Left lung (tissue), 10 donors: Measurements from ENCODE around the gene SENP5. TPM values are rescaled to one million over a fixed set of nuclear protein-coding genes. Genes with fewer than 3 reads are reported as not detected.
"Not testable (repeated sequence)": the region's sequence is repeated elsewhere in the genome, so short reads cannot be mapped to it uniquely, and the experiment has no call there.

Experiments used
- ATAC-seq: fragments of 200-7000 bp; cut with Tn5 transposase; one replicate; pipeline ENCODE4 v1.9.1; 2020; ENCODE audit warnings: moderate library complexity
- DNase-seq, 4 donors: peaks; one replicate each; pipeline ENCODE4 v3.0.0-alpha.2; 2013 to 2020
- H3K27ac ChIP-seq, 2 donors: fragments of 200-600 bp; sonication (generic) in 1 of 2; one replicate each; pipeline versions ENCODE4 v1.5.0 to v1.8.0; 2020 to 2021
- H3K27me3 ChIP-seq, 2 donors: fragments of 200-600 bp; sonication (generic) in 1 of 2; one replicate each; pipeline versions ENCODE4 v1.5.0 to v1.8.0; 2020 to 2021
- H3K36me3 ChIP-seq, 2 donors: fragments of 200-600 bp; sonication (generic) in 1 of 2; one replicate each; pipeline versions ENCODE4 v1.5.0 to v1.8.0; 2020 to 2021
- H3K4me1 ChIP-seq, 2 donors: fragments of 200-600 bp; one replicate each; pipeline ENCODE4 v1.8.0; 2021
- H3K4me3 ChIP-seq, 2 donors: fragments of 200-600 bp; sonication (generic) in 1 of 2; one replicate each; pipeline versions ENCODE4 v1.5.0 to v1.8.0; 2020 to 2021; ENCODE audit warnings: mild to moderate bottlenecking in 1 of 2
- H3K9me3 ChIP-seq, 2 donors: fragments of 200-600 bp; sonication (generic) in 1 of 2; one replicate each; pipeline versions ENCODE4 v1.5.0 to v1.8.0; 2020 to 2021
- intact Hi-C, 2 donors: fragments of 100-400 bp; cut with DNase I; formaldehyde crosslinking; loops; one replicate each; pipeline versions ENCODE4 v1.11.2 to v1.14.2; 2022
- polyA plus RNA-seq, 6 donors: library from polyadenylated mRNA; unstranded; fragments of 120-200 nt; gene quantifications; one replicate each; pipeline ENCODE4 v1.2.1, GENCODE V29; 2013; ENCODE audit not compliant: insufficient read length in 6 of 6
- total RNA-seq, 2 donors: library from RNA; stranded (reverse); fragmentation: NEBNext Ultra II Directional; extraction: Animal tissue kit (Norgen Biotek cat#: 25700); gene quantifications; one replicate each; pipeline ENCODE4 v1.2.1, GENCODE V29; 2021
- TF ChIP-seq, protein P1 (sequence below), 2 donors: fragments of 200-600 bp; sonication (generic) in 1 of 2; IDR thresholded peaks; one replicate each; pipeline versions ENCODE4 v1.5.0 to v1.8.0; 2021; ENCODE audit warnings: antibody characterized with exemption in 2 of 2
- donor health status: DM: no; HTN: yes; CAD: no.
- donor health status: DM: no; HTN: no; CAD: no.

SENP5 gene
- total and polyA plus RNA-seq, 8 donors = 25.2 to 43.8 (median 30.0) TPM

- TF ChIP-seq, protein P1, sequence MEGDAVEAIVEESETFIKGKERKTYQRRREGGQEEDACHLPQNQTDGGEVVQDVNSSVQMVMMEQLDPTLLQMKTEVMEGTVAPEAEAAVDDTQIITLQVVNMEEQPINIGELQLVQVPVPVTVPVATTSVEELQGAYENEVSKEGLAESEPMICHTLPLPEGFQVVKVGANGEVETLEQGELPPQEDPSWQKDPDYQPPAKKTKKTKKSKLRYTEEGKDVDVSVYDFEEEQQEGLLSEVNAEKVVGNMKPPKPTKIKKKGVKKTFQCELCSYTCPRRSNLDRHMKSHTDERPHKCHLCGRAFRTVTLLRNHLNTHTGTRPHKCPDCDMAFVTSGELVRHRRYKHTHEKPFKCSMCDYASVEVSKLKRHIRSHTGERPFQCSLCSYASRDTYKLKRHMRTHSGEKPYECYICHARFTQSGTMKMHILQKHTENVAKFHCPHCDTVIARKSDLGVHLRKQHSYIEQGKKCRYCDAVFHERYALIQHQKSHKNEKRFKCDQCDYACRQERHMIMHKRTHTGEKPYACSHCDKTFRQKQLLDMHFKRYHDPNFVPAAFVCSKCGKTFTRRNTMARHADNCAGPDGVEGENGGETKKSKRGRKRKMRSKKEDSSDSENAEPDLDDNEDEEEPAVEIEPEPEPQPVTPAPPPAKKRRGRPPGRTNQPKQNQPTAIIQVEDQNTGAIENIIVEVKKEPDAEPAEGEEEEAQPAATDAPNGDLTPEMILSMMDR (IDR thresholded peaks at IDR 0.05) = no peak
- Histone ChIP-seq H3K27me3 (no peaks in the 10 kb centered on the region), H3K9me3 (no peaks in the 10 kb centered on the region), H3K36me3 (peaks cover 0 to 65% of the 10 kb centered on the region in 2 donors), H3K27ac (no peak overlapping the region), H3K4me1 (peaks cover 10 to 21% of the 10 kb centered on the region in 2 donors), H3K4me3 (no peak overlapping the region)
- intact Hi-C loops = no loop called here
- ATAC-seq (no peak), DNase-seq (no peak)
Measured at GRCh38 chr3:196938124-196938523, 70.4 kb downstream of the SENP5 start.

DNA sequence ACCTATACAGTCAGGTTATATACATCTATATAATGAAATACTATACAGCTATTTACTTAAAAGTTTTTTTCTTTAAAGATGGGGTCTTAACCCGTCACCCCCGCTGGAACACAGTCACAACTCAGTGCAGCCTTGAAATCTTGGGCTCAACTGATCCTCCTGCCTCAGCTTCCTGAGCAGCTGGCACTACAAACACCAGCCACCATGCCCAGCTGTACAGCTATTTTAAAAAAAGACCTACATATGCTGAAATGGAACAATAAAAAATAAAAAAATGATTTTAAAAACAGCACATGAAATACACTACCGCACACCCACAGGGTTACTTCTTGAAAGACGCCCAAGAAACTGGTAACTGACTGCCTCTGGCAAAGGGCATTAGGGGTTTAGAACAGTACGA lies 70.9 kb downstream of the SENP5 start:
- Histone ChIP-seq H3K36me3 (peaks cover 0 to 61% of the 10 kb centered on the region in 2 donors), H3K9me3 (no peaks in the 10 kb centered on the region), H3K27ac (no peak overlapping the region), H3K4me3 (no peak overlapping the region), H3K27me3 (no peaks in the 10 kb centered on the region), H3K4me1 (peaks cover 14 to 26% of the 10 kb centered on the region in 2 donors)
- TF ChIP-seq, protein P1 (IDR thresholded peaks at IDR 0.05) = no peak
- no peak for ATAC-seq
- intact Hi-C loops = no loop called here
- DNase-seq = no peak

DNA sequence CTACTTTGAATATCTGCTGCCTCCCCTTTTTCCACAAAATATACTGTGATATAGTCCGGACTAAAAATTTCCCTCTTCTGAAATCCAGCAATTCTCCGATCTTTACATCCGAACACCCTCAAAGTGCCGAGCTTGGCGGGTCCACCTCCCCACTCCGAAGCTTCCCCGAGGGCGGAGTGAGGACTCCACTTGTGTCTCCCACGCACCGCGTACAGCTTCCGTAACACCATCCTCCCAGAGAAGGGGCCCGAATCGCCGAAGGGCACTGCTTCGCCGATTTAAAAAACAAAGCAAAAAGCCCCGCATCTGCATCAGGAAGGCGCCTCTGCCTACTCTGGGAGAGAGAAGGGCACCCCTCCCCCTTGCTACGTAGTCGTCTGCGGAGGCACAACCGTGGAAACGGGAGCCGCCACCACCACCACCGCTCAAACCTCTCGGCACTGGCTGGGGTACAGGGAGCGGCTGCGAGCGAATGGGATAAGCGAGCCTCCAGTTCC lies 74.1 kb downstream of the SENP5 start:
- H3K4me3 ChIP-seq = peak overlapping the region; percentile 88 to 100
- TF ChIP-seq, protein P1 (IDR thresholded peaks at IDR 0.05) = no peak
- peak overlapping the region; percentile 86 to 94 for H3K27ac ChIP-seq
- DNase-seq = peak in 3 of 4 donors; percentile 17 to 54 (median 35)
- peaks cover 0 to 43% of the 10 kb centered on the region in 2 donors for H3K36me3 ChIP-seq
- intact Hi-C loops = no loop called here
- peaks cover 16 to 30% of the 10 kb centered on the region in 2 donors for H3K4me1 ChIP-seq
- no peaks in the 10 kb centered on the region for H3K9me3 ChIP-seq
- no peaks in the 10 kb centered on the region for H3K27me3 ChIP-seq
- ATAC-seq = peak; percentile 66

DNA sequence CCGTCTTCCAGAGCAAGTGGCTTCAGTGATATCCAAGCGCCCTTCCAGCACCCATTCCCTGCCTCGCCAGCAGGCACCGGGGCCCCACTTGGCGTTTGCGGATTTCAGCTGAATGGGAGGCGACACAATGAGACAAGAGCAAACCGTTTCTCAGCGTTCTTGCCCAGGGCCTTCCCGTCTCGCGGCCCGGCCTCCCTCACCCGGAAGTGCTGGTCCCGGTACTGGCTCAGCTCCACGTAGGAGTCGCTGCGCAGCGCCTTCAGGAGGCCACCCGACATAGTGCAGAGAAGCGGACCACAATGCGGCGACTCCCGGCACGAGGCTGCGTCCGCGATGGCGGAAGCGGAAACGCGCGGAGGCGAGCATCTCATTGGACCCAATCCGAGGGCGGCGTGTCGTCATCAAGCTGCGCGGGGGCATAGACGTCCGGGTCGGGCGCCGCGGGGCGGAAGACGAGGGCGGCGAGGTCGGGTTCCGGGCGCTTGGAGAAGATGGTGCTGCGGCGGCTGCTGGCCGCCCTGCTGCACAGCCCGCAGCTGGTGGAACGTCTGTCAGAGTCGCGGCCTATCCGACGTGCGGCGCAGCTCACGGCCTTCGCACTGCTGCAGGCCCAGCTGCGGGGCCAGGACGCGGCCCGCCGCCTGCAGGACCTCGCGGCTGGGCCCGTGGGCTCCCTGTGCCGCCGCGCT lies 74.7 kb downstream of the SENP5 start, which contains the start of gene NCBP2:
TSS of gene NCBP2 (minus strand) at position 303 of the 689 bp plus-strand sequence. CDS start at position 278, 25 bp downstream.
- intact Hi-C loops = no loop called here
- H3K27ac ChIP-seq = peak within 1 kb of the TSS; percentile 86 to 94
- peak; percentile 97 to 98 (median 98) for DNase-seq
- H3K9me3 ChIP-seq = no peaks in the 10 kb centered on the region
- H3K4me3 ChIP-seq = peak within 1 kb of the TSS; percentile 88 to 100
- peaks cover 0 to 37% of the 10 kb centered on the region in 2 donors for H3K36me3 ChIP-seq
- ATAC-seq = peak; percentile 97
- H3K4me1 ChIP-seq = peaks cover 16 to 30% of the 10 kb centered on the region in 2 donors
- TF ChIP-seq, protein P1 (IDR thresholded peaks at IDR 0.05) = peak; percentile 22 to 65
- no peaks in the 10 kb centered on the region for H3K27me3 ChIP-seq

DNA sequence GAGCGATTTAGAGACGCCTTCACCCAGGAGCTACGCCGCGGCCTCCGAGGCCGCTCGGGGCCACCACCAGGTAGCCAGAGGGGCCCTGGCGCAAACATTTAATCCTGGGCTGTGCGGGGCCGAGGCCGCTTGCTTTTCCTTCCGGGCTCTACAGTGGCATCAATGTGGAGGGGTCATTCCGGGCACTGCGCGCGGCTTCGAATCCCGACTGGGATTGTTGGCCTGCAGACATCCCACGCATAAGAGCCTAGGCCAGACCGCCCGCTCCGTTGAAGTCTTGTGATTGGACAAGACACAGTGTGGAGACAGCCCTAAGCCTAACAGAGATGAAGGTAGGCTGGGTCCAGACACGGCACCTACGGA lies 75.2 kb downstream of the SENP5 start:
- no peaks in the 10 kb centered on the region for H3K27me3 ChIP-seq
- H3K27ac ChIP-seq = peak overlapping the region; percentile 86 to 94
- H3K4me3 ChIP-seq = peak overlapping the region; percentile 88 to 100
- peak; percentile 3 for ATAC-seq
- intact Hi-C loops = no loop called here
- peaks cover 0 to 32% of the 10 kb centered on the region in 2 donors for H3K36me3 ChIP-seq
- H3K9me3 ChIP-seq = no peaks in the 10 kb centered on the region
- DNase-seq = no peak
- peaks cover 16 to 30% of the 10 kb centered on the region in 2 donors for H3K4me1 ChIP-seq
- TF ChIP-seq, protein P1 (IDR thresholded peaks at IDR 0.05) = no peak

DNA sequence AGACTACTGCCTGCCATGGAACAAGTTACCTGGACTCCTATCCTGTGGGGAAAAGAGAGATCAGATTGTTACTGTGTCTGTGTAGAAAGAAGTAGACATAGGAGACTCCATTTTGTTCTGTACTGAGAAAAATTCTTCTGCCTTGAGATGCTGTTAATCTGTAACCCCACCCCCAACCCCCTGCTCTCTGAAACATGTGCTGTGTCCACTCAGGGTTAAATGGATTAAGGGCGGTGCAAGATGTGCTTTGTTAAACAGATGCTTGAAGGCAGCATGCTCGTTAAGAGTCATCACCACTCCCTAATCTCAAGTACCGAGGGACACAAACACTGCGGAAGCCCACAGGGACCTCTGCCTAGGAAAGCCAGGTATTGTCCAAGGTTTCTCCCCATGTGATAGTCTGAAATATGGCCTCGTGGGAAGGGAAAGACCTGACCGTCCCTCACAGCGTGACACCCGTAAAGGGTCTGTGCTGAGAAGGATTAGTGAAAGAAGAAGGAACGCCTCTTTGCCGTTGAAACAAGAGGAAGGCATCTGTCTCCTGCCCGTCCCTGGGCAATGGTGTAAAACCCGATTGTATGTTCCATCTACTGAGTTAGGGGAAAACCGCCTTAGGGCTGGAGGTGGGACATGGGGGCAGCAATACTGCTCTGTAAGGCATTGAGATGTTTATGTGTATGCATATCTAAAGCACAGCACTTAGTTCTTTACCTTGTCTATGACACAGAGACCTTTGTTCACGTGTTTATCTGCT lies 76.5 kb downstream of the SENP5 start:
- Histone ChIP-seq H3K4me1 (peaks cover 16 to 30% of the 10 kb centered on the region in 2 donors), H3K4me3 (peak overlapping the region in 1 of 2 donors; percentile 88), H3K36me3 (peaks cover 0 to 19% of the 10 kb centered on the region in 2 donors)
- ATAC-seq, H3K27ac ChIP-seq, H3K27me3 ChIP-seq, DNase-seq, intact Hi-C loops, H3K9me3 ChIP-seq: not testable (repeated sequence)
